GM21447 (cell line): ENCODE results near the gene TRMT44.
"Not testable (repeated sequence)": the region's sequence is repeated elsewhere in the genome, so short reads cannot be mapped to it uniquely, and the experiment has no call there.

Experiments
- ATAC-seq: cut with Tn5 transposase; IDR thresholded peaks from one replicate; pipeline ENCODE4 v1.9.1; 2021; ENCODE audit not compliant: unreplicated experiment

The TRMT44 gene

DNA sequence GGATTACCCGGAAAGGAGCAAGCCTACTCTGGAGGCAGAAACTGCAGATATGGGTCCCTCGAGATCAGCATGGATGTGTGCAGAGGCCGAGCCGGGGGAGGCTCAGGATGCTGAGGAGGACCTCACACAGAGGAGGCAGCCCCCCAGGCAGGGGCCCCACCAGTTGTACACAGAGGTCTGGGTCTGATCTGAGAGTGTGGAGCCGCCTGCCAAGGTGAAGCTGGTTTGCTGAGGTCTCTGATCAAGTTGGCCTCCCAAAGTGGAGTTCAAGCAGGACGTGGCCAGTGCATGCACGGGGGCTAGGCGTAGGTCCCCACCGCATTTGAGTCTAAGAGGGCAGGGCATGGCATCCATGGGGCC is 35.1 kb upstream of the TRMT44 start:
- ATAC-seq, result no peak

DNA sequence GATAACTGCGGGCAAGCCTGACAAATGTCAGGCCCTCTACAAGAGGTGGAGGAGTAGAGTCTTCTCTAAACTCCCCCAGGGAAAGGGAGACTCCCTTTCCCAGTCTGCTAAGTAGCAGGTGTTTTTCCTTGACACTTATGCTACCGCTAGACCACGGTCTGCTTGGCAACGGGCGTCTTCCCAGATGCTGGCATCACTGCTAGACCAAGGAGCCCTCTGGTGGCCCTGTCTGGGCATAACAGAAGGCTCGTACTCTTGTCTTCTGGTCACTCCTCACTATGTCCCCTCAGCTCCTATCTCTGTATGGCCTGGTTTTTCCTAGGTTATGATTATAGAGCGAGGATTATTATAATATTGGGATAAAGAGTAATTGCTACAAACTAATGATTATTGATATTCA is 33.7 kb upstream of the TRMT44 start:
- not testable (repeated sequence) for ATAC-seq

DNA sequence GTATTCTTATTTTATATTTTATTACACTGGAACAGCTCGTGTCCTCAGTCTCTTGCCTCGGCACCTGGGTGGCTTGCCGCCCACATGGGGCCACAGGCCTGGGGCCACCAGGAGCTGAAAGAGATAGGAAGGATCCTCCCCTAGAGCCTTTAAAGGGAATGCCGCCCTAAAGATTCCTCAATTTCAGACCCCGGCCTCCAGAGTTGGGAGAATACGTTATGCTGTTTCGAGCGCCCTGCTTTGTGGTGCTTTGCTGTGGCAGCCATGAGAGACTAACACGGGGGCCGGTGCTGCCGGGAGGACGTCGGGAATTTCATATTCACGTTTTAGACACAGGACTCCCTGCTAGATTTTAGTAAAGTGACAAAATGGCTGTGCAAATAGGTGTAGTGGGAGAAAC is 33.3 kb upstream of the TRMT44 start:
- no peak for ATAC-seq

DNA sequence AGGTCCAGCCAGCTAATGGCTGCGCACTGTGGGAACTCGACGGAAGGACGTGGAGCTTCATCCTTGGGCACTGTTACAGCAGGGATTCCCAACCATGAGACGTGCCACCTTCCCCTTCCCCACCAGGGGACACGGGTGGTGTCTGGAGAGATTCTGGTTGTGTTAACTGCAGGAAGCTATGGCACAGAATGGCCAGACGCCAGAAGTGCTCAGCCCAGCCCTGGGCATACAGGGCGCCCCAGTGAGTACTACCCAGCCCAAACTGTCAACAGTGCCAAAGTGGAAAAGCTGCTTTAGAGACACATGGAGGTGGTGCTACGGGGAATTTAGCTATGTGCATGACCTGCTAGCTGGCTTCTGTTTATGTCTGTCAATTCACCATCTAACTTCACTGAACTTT is 32.8 kb upstream of the TRMT44 start:
- ATAC-seq, result no peak

DNA sequence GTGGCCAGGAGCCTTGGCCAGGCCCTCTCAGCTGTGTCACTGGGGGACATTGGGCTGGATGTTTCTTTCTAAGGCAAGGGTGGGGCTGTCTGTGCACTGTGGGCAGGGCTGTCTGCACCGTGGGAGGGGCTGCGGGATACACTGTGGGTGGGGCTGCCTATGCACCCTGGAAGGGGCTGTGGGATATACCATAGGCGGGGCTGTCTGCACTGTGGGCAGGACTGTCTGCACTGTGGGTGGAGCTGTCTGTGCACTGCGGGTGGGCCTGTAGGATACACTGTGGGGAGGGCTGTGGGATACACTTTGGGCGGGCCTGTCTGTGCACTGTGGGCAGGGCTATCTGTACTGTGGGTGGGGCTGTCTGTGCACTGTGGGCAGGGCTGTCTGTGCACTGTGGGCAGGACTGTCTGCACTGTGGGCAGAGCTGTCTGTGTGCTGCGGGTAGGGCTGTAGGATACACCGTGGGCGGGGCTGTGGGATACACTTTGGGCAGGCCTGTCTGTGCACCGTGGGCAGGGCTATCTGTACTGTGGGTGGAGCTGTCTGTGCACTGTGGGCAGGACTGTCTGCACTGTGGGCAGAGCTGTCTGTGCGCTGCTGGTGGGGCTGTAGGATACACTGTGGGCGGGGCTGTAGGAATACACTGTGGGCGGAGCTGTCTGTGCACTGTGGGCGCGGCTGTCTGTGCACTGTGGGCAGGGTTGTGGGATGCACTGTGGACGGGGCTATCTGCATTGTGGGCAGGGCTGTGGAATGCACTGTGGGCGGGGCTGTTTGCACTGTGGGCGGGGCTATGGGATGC is 31.1 kb upstream of the TRMT44 start:
- ATAC-seq, result no peak

DNA sequence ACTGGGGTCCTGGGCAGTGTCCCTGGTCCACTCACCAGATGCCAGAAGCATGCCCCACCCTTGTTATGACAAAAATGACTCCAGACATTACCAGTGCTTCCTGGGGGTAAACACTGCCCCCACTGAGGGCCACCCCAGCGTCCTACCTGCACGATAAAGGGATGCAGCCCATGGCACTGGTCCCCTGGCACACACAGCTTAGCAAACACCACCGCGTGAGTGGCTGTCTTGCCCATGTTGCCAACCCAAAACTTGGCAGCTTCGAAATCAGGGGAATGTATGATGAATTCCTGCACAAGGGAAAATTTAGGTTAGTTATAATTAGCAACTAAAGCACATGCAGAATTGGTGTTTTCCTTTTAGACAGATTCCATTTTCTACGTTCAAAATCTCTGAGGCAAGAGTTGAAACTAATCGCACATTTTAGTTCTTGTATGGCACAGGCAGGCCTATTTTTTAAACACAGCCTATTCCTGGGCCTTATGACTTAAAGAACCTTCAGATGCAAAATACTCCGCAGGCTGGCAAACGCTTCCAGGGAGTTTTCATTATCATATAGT is 30.4 kb upstream of the TRMT44 start:
- no peak for ATAC-seq

DNA sequence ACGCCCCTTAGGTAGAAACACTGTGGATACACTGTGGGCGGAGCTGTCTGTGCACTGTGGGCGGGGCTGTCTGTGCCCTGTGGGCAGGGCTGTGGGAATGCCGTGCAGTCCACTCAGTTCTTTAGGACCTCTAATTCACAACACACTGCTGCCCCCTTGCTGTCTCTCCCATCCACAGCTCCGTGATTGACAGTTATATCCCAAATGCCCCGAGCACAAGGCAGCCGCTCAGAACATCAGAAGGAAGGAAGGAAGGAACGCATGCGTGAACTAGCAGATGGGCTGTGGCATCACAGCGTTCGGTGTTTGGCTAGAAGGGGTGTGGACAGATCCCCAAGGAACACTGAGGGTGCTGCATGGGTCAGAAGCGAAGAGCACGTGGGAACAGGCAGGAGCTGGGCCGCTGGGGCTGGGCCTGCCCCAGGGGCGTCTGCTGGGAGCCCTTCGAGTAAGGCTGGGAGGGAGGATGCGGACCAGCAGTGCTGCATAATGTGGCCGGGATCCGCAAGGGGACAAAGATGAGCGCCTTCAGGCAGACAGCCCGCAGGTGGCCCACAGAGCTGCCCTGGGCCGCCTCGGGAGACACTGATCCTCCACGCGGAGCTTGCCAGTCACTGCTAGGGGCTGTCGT is 29.8 kb upstream of the TRMT44 start:
- no peak for ATAC-seq

DNA sequence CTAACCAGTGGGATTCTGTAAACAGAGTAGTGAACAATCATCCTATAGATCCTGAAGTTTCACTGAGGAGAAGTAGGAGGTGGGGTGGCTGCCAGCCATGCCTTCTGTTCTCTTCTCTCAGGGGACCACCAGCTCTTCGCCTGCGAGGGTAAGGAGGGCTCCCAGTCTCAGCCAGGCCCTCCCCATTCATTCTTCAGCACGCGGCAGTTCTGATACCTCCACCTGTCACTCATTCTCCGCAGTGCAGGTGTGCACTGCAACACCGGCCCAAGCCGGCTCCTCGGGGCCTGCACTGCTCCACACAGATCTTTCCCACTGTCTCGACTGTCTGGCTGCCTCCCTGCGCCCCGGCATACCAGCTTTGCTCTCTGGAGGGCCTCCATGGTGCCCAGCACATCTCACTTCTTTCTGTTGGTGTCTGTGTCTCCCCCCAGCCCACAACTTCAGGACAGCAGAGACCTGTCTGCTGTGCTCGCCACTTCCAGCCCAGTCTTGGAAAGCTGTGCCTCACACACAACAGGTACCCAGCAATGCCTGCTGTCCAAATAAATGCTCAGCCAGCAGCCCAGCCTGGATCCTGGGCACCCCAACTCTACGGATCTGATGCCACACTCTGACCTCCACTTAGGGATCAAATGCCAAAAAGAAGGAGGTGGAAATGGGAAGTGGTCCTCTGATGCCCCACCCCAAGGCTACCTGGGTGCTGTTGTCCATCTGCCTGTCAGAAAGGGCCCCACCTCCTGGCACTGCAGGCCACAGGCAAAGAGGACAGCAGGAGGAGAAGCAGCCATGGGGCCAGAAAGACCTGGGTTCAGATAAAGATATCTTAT is 29.0 kb upstream of the TRMT44 start:
- no peak for ATAC-seq

DNA sequence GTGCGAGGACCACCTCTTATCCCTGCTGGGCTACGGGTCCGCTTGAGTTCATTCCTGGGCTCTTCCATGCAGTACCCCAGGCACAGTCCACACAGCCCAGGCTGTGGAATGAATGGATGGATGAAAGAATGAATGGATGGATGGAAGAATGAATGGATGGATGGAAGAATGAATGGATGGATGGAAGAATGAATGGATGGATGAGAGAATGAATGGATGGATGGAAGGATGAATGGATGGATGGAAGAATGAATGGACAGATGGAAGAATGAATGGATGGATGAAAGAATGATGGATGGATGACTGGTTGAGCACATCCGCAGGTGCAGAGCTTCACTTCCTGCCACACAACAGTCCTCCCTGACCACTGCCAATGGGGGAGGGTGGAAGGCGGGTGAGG is 28.3 kb upstream of the TRMT44 start:
- ATAC-seq, result no peak

DNA sequence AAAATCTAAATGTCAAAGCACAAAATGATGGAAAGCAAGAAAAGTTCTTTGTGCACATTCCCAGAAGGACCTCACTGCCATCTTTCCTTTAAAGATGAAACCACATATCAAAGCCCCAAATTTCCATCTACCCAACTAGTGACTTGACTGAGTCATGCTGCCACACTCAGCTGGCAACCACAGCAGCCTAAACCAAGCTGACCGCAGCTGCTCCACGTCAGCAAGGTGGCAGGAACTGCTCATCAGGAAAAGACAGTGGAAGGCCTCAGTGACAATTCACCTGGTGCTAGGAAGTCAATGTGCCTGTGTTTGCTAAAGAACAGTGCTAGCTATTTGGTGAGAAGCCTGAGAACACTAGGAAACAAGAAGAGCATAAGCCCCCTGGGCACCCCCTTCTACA is 26.2 kb upstream of the TRMT44 start:
- no peak for ATAC-seq

DNA sequence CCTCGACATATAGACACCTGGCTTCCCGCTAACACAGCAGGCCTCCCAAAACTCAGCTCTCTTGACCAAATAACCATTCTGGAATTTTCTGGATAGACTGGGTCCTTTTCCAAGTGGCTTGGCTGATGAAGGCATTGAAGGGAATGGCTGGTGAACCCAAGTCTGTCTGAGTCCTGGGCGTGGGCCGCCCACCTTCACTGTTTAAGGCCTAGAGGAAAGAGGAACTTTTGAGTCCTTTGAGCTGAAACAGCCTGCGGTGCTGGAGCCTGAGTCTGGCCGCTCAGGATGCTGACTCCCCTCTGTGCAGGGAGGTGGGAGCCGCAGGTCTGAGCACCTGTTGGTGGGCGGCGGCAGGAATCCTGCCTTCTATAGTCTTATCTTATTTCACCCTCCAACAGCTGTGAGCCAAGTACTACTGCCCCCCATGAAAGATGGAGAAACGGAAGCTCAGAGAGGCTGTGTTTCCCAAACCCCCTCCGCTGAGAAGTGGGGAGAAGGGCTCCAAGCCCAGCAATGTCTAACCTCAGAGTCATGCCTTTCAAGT is 23.4 kb upstream of the TRMT44 start:
- no peak for ATAC-seq

DNA sequence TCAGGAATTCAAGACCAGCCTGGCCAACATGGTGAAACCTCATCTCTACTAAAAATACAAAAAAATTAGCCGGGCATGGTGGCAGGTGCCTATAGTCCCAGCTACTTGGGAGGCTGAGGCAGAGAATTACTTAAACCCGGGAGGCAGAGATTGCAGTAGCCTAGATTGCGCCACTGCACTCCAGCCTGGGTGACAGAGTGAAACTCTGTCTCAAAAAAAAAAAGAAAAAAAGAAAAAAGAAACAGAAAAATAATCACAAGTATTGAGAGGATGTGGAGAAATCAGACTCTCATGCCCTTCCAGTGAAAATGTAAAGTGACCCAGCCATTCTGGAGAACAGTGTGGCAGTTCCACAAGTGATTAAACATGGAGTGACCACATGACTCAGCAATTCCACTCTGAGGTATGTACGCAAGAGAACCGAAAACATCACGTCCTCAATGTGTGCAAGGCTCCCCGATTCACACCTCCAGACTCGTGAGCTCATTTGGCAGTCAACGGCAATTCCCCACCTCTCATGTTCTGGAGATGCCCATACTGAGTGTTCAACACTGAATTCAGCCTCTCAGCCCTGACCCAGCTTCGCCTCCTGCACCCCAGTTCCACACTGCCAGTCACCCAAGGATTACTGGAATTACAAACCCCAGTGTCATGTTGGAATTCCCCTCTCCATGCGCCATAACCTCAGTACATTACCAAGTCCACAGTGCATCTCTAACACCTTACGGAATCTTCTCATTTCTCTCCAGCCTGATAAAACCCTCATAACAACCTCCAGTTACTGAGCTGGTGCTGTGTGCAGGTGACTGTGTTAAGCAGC is 21.1 kb upstream of the TRMT44 start:
- ATAC-seq, result peak; percentile 92

DNA sequence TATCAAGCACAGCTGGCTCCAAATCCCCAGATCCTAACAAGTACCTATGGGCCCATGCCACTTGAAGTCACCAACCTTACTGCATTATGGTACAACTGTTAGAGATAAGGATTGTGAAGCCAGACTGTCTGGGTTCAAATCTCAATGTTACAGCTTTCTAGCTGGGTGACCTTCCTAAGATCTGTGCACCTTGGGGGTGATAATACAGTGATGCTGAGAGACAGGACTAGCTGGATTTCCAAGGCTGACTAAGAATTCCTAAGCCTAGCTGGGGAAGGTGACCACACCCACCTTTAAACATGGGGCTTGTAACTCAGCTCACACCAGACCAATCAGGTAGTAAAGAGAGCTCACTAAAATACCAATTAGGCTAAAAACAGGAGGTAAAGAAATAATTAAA is 20.4 kb upstream of the TRMT44 start:
- ATAC-seq, result not testable (repeated sequence)

DNA sequence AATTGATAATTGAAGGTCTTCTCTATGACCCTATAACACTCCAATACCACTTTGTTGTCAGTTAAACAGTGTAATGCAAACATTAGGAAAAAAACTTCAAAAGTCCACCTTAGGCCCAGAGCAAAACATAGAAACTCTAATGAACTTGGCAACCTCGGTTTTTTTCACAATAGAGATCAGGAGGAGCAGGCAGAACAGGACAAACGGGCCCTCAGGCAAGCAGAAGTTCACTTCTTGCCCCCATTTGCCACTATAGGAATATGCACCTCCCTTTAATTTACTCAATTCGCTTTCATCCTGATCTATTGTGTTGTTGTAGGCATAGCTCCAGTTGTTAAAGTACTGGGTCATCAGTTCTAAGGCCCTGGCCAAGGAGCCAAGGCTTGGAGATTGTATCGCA is 18.2 kb upstream of the TRMT44 start:
- ATAC-seq, result no peak

DNA sequence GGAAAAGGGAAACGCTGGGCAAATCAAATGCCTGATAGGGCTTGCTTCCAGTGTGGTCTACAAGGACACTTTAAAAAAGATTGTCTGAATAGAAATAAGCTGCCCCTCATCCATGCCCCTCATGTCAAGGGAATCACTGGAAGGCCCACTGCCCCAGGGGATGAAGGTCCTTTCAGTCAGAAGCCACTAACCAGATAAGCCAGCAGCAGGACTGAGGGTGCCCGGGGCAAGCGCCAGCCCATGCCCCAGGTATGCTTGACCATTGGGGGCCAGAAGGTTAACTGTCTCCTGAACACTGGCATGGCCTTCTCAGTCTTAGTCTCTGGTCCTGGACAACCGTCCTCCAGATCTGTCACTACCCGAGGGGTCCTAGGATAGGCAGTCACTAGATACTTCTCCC is 17.8 kb upstream of the TRMT44 start:
- ATAC-seq, result no peak

DNA sequence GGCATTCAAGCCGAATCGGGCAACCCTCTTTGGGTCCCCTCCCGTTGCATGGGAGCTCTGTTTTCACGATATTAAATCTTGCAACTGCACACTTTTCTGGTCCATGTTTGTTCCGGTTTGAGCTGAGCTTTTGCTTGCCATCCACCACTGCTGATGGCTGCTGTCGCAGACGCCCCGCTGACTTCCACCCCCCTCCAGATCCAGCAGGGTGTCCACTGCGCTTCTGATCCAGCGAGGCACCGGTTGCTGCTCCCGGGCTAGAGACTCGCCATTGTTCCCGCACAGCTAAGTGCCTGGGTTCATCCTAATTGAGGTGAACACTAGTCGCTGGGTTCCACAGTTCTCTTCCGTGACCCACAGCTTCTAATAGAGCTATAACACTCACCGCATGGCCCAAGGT is 13.3 kb upstream of the TRMT44 start:
- no peak for ATAC-seq

DNA sequence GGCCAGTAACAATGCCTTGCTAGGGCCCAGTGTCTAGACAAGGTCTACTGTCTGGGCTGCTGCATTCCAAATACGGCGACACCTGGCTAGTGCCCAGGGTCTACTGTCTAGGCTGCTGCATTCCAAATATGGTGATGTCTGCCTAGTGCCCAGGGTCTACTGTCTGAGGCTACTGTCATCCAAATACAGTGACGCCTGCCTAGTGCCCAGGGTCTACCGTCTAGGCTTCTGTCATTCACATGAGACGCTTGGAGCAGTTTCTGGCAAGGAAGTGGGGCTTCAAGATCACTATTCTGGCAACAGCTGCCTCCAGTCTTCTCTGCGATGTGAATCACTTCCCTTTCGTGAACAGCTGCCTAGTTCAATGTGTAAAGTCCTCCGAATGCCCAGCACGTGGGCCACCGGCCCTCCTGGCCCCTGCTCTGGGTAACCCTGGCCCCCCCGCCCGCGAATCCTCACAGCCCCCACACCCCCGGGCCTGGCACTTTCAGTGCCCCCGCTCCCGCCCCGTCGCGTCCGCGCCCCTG is 12.8 kb upstream of the TRMT44 start:
- ATAC-seq, result peak; percentile 52

DNA sequence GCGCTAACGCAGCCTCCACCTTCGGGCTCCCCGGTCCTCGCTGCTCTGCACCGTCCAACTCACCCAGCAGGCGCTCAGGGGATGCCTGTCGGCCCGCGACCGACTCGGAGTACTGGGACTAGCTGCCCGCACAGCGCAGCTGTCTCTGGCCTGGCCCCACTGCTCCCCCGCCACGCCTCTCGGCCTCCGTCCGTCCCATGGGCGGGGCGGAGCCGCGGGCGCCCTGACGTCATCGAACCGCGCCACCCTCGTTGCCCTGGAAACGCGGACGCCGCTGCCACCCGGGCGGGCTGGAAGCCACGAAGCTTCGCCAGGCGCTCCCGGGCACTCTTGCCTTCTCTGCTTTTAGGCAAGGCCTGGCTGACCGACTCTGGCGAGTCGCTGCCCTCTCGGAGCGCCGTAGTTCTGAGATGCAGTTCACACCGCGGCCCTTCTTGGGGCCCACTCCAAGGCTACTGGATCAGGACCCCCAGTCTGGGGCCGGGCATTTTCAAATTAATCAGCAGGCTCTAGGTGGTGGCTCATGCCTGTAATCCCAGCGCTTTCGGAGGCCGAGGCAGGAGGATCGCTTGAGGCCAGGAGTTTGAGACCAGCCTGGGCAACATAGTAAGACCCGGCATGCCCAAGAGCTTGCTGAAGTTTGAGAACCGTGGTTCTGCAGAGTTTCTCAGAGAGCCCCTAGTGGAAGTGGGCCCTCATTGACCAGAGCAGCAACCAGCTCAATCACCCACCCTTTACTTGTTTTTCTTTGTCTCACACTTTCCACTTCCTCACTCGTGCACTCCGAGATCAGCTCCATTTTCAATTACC is 12.1 kb upstream of the TRMT44 start:
- ATAC-seq, result peak; percentile 90

DNA sequence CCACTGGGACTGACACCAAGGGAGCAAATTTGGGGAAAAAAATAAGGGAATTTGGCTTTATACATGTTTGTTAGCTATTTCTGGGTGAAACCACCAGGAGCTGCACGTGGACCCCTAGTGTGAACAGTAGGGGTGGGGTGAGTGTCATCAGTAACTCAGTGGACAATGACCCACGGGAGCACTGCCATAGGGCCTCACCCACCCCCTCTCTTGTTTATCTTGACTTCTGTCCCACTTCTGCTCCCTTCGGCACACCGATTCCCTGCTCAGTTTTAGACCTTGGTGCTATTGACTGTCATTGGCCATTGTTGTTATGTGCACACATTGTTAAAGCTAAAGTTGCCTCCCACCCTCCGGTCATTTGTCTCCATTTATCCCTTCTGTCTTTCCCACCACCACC is 9.0 kb upstream of the TRMT44 start:
- no peak for ATAC-seq
